Left cardiac atrium (tissue), 4 donors: ENCODE data around the gene DLGAP1. TPM values are rescaled to one million over a fixed set of nuclear protein-coding genes. Genes with fewer than 3 reads are reported as not detected.

Source experiments
- ATAC-seq, 2 donors: fragments of 200-7000 bp; cut with Tn5 transposase; one replicate each; pipeline ENCODE4 v1.9.1; 2020; ENCODE audit warnings: mild to moderate bottlenecking in 2 of 2, moderate library complexity in 2 of 2
- DNase-seq: peaks from one replicate; pipeline ENCODE4 v3.0.0-alpha.2; 2020
- intact Hi-C, 2 donors: fragments of 100-400 bp; cut with DNase I; formaldehyde crosslinking; loops; one replicate each; pipeline versions ENCODE4 v1.14.1 to v1.15.1; 2022 to 2023
- total RNA-seq, 2 donors: library from RNA; stranded (reverse); fragmentation: NEBNext Ultra II Directional; extraction: Animal tissue kit (Norgen Biotek cat#: 25700); gene quantifications; one replicate each; pipeline ENCODE4 v1.2.1, GENCODE V29; 2021
- donor health status: DM: no; HTN: yes; CAD: no.
- donor health status: DM: no; HTN: yes; CAD: no; lungs with severe emphysema.
- donor health status: DM: yes; HTN: yes; CAD: no.
- donor health status: Dilated cardiomyopathy.

DLGAP1 gene
- total RNA-seq, 2 donors from 2014 or later, result 0.29 to 0.47 TPM

- intact Hi-C loops, result no loop called here
- DNase-seq (no peak), ATAC-seq (peak in 1 of 2 donors; percentile 11)
Measured at GRCh38 chr18:4125627-4126230, 329.4 kb downstream of the DLGAP1 start.

GRCh38 chr18:4125224-4125623 is 329.9 kb downstream of the DLGAP1 start:
- ATAC-seq (peak; percentile 86 to 96), DNase-seq (peak; percentile 26)
- intact Hi-C loops, result no loop called here

GRCh38 chr18:4119813-4120212 is 335.3 kb downstream of the DLGAP1 start:
- ATAC-seq, result no peak
- intact Hi-C loops, result no loop called here
- no peak for DNase-seq

- intact Hi-C loops, result no loop called here
- ATAC-seq, result no peak
Measured at GRCh38 chr18:4119127-4119648, 335.9 kb downstream of the DLGAP1 start.

GRCh38 chr18:4108016-4108415 is 347.1 kb downstream of the DLGAP1 start:
- no peak for ATAC-seq
- intact Hi-C loops, result loop anchor here (5.0 kb wide), 1 partner anchor 949 kb away; no protein-coding TSS in a partner anchor
- no peak for DNase-seq

More at GRCh38 chr18:4119127-4119648, 335.9 kb downstream of the DLGAP1 start:
- no peak for DNase-seq

- intact Hi-C loops, result loop anchor here (5.0 kb wide), 1 partner anchor 950 kb away; no protein-coding TSS in a partner anchor
- no peak for ATAC-seq
- DNase-seq, result no peak
Measured at GRCh38 chr18:4107049-4107467, 348.0 kb downstream of the DLGAP1 start.

- intact Hi-C loops, result loop anchor here (5.0 kb wide), 1 partner anchor 951 kb away; no protein-coding TSS in a partner anchor
- DNase-seq, result peak; percentile 57
- peak in 1 of 2 donors; percentile 63 for ATAC-seq
Measured at GRCh38 chr18:4106407-4107033, 348.6 kb downstream of the DLGAP1 start.

GRCh38 chr18:4102901-4103300 is 352.2 kb downstream of the DLGAP1 start:
- no peak for ATAC-seq
- intact Hi-C loops, result no loop called here
- no peak for DNase-seq

GRCh38 chr18:4101009-4101408 is 354.1 kb downstream of the DLGAP1 start:
- ATAC-seq, result no peak
- intact Hi-C loops, result no loop called here

GRCh38 chr18:4096486-4096885 is 358.6 kb downstream of the DLGAP1 start:
- ATAC-seq (peak in 1 of 2 donors; percentile 34), DNase-seq (no peak)
- intact Hi-C loops, result no loop called here

More at GRCh38 chr18:4101009-4101408, 354.1 kb downstream of the DLGAP1 start:
- no peak for DNase-seq

- ATAC-seq (no peak), DNase-seq (no peak)
- intact Hi-C loops, result no loop called here
Measured at GRCh38 chr18:4093676-4094075, 361.4 kb downstream of the DLGAP1 start.

- DNase-seq (no peak), ATAC-seq (no peak)
- intact Hi-C loops, result no loop called here
Measured at GRCh38 chr18:4084382-4084900, 370.7 kb downstream of the DLGAP1 start.

- DNase-seq (no peak), ATAC-seq (no peak)
- intact Hi-C loops, result no loop called here
Measured at GRCh38 chr18:4078246-4078645, 376.9 kb downstream of the DLGAP1 start.

GRCh38 chr18:4077721-4078120 is 377.4 kb downstream of the DLGAP1 start:
- intact Hi-C loops, result no loop called here
- DNase-seq (no peak), ATAC-seq (no peak)

GRCh38 chr18:4077204-4077603 is 377.9 kb downstream of the DLGAP1 start:
- DNase-seq (no peak), ATAC-seq (no peak)
- intact Hi-C loops, result no loop called here

GRCh38 chr18:4074647-4075046 is 380.5 kb downstream of the DLGAP1 start:
- DNase-seq (no peak), ATAC-seq (no peak)
- intact Hi-C loops, result no loop called here

GRCh38 chr18:4069183-4069582 is 385.9 kb downstream of the DLGAP1 start:
- DNase-seq (no peak), ATAC-seq (no peak)
- intact Hi-C loops, result loop anchor here in 1 of 2 donors (5.0 kb wide), 1 partner anchor 297 kb away; no protein-coding TSS in a partner anchor

- DNase-seq (no peak), ATAC-seq (no peak)
- intact Hi-C loops, result loop anchor here in 1 of 2 donors (5.0 kb wide), 1 partner anchor 296 kb away; no protein-coding TSS in a partner anchor
Measured at GRCh38 chr18:4068552-4069158, 386.5 kb downstream of the DLGAP1 start.

GRCh38 chr18:4063545-4063944 is 391.6 kb downstream of the DLGAP1 start:
- intact Hi-C loops, result no loop called here
- DNase-seq, result no peak

More at GRCh38 chr18:4063545-4063944, 391.6 kb downstream of the DLGAP1 start:
- ATAC-seq, result no peak
